Transverse colon (tissue), 4 donors: ENCODE data around the gene LHFPL4.

Experiments
- CTCF ChIP-seq, 5 experiments: fragments of 200-600 bp in 3 of 5; fragments of 450-650 bp in 2 of 5; sonication (generic) in 3 of 5; IDR thresholded peaks; 1 replicate in 2 of 5; 2 replicates in 3 of 5; pipeline ENCODE4 v1.5.1; 2016 to 2017; ENCODE audit warnings: antibody characterized with exemption in 5 of 5, inconsistent platforms in 3 of 5, mild to moderate bottlenecking in 2 of 5, moderate library complexity in 1 of 5
- POLR2A ChIP-seq: fragments of 450-650 bp; IDR thresholded peaks from one replicate; pipeline ENCODE4 v1.6.1; 2016; ENCODE audit warnings: antibody characterized with exemption, mild to moderate bottlenecking, moderate library complexity
- POLR2AphosphoS5 ChIP-seq, 3 donors: sonication (generic); formaldehyde crosslinking; IDR thresholded peaks; one replicate each; pipeline ENCODE4 v1.6.1; 2016; ENCODE audit warnings: antibody characterized with exemption in 3 of 3

- TF ChIP-seq CTCF (IDR thresholded peaks at IDR 0.05) (no peak), POLR2A (no peak), POLR2AphosphoS5 (IDR thresholded peaks at IDR 0.05) (no peak)
Observed at GRCh38 chr3:9448643-9449042, 105.0 kb downstream of the LHFPL4 start.
